Right atrium auricular region (tissue), 2 donors: ENCODE data around the gene RHBDD2. TPM values are rescaled to one million over a fixed set of nuclear protein-coding genes. Genes with fewer than 3 reads are reported as not detected.
A peak's percentile ranks its signal among the peaks of the same experiment; 100 is the strongest.
"Not testable (repeated sequence)": the region's sequence is repeated elsewhere in the genome, so short reads cannot be mapped to it uniquely, and the experiment has no call there.

ENCODE experiments used
- DNase-seq: peaks from one replicate; pipeline ENCODE4 v3.0.0-alpha.2; 2019; ENCODE audit warnings: low spot score
- H3K27ac ChIP-seq, 2 donors: fragments of 200-600 bp; sonication (generic); 1 replicate in 1 of 2; 2 replicates in 1 of 2; pipeline ENCODE4 v1.5.1; 2016 to 2019
- H3K27me3 ChIP-seq, 2 donors: fragments of 200-600 bp; sonication (generic); one replicate each; pipeline versions ENCODE4 v1.5.1 to v1.6.0; 2017 to 2019
- H3K36me3 ChIP-seq: fragments of 200-600 bp; sonication (generic); one replicate; pipeline ENCODE4 v1.5.1; 2016
- H3K4me1 ChIP-seq, 2 donors: fragments of 200-600 bp; sonication (generic); one replicate each; pipeline versions ENCODE4 v1.5.1 to v1.6.0; 2017 to 2019
- H3K4me3 ChIP-seq, 2 donors: fragments of 200-600 bp; sonication (generic); 1 replicate in 1 of 2; 2 replicates in 1 of 2; pipeline ENCODE4 v1.5.1; 2017 to 2019; ENCODE audit warnings: mild to moderate bottlenecking in 1 of 2, moderate library complexity in 1 of 2
- H3K9me3 ChIP-seq, 2 donors: fragments of 200-600 bp; sonication (generic); one replicate each; pipeline ENCODE4 v1.5.1; 2019
- total RNA-seq, 2 donors: library from RNA; depleted of rRNA; stranded (reverse); fragments of >200 nt; gene quantifications; one replicate each; pipeline ENCODE4 v1.1.0, GENCODE V29; 2016
- TF ChIP-seq, protein P1 (sequence below), 2 donors: fragments of 200-600 bp; sonication (generic); IDR thresholded peaks; one replicate each; pipeline ENCODE4 v1.5.1; 2019; ENCODE audit warnings: antibody characterized with exemption in 2 of 2

RHBDD2 gene
- 10 to 100 TPM; 43.5 to 60.0 TPM for total RNA-seq

DNA sequence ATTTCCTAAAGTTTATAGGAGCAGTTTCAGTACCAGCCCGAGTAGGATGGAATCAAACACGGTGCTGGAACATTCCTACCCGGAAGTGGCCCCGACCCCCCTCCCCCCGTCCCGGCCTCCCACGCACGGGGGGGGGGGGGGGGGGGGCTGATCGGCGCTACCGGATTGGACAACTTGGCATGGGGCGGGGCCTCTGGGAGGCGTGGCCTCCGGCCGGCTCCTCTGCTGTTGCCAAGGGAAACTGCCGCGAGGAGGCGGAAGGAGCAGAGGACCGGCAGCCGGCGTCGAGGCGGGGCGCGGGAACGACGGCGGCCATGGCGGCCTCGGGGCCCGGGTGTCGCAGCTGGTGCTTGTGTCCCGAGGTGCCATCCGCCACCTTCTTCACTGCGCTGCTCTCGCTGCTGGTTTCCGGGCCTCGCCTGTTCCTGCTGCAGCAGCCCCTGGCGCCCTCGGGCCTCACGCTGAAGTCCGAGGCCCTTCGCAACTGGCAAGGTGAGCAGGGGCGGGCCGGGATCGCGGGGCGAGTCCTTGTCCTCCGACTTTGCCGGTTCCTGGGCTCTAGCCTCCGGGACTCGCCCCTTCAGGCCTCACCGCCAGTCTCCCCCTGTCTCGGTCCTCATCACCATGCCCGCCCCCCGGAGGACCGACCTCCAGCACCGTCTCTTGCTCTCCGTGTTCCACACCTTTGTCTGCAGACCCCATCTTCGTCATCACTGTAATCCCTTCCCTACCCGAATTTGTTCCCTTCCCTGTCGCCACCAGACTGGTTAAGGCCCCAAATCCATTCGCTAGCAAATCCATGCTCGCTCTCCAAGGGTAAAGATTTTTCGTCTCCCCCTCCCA lies at the start of gene RHBDD2:
Gene RHBDD2 (plus strand): TSS at position 266 of the 843 bp plus-strand sequence. CDS start 49 bp downstream, at position 315.
- TF ChIP-seq, protein P1, sequence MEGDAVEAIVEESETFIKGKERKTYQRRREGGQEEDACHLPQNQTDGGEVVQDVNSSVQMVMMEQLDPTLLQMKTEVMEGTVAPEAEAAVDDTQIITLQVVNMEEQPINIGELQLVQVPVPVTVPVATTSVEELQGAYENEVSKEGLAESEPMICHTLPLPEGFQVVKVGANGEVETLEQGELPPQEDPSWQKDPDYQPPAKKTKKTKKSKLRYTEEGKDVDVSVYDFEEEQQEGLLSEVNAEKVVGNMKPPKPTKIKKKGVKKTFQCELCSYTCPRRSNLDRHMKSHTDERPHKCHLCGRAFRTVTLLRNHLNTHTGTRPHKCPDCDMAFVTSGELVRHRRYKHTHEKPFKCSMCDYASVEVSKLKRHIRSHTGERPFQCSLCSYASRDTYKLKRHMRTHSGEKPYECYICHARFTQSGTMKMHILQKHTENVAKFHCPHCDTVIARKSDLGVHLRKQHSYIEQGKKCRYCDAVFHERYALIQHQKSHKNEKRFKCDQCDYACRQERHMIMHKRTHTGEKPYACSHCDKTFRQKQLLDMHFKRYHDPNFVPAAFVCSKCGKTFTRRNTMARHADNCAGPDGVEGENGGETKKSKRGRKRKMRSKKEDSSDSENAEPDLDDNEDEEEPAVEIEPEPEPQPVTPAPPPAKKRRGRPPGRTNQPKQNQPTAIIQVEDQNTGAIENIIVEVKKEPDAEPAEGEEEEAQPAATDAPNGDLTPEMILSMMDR (IDR thresholded peaks at IDR 0.05) = peak in 1 of 2 donors; percentile 25
- Histone ChIP-seq H3K4me1 (peaks cover 0 to 23% of the 10 kb centered on the region in 2 donors), H3K36me3 (peaks cover 30% of the 10 kb centered on the region)

DNA sequence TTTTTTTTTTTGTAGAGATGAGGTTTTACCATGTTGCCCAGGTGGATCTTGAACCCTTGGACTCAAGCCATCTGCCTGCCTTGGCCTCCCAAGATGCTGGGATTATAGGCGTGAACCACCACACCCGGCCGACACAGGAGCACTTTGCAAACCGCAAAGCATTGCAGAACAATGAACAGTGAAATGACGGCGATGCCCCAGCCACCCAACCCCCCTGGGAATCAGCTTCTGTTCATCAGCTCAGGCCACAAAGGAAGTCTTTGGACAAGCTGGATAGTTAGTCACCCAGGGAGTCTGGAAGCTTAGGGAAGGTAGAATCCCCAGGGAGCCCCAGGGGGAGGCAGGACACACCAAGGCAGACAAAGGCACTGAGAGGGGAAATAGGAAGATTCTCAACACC lies 49.2 kb upstream of the RHBDD2 start:
- not testable (repeated sequence) for H3K9me3 ChIP-seq, DNase-seq, H3K27me3 ChIP-seq, H3K27ac ChIP-seq, H3K4me1 ChIP-seq, H3K4me3 ChIP-seq, H3K36me3 ChIP-seq

More for the DNA sequence above, at the start of gene RHBDD2:
- DNase-seq = peak; percentile 96
- peak within 1 kb of the TSS; percentile 86 to 92 for H3K27ac ChIP-seq
- peak within 1 kb of the TSS; percentile 85 to 98 for H3K4me3 ChIP-seq
- no peaks in the 10 kb centered on the region for H3K27me3 ChIP-seq
- H3K9me3 ChIP-seq = no peaks in the 10 kb centered on the region

DNA sequence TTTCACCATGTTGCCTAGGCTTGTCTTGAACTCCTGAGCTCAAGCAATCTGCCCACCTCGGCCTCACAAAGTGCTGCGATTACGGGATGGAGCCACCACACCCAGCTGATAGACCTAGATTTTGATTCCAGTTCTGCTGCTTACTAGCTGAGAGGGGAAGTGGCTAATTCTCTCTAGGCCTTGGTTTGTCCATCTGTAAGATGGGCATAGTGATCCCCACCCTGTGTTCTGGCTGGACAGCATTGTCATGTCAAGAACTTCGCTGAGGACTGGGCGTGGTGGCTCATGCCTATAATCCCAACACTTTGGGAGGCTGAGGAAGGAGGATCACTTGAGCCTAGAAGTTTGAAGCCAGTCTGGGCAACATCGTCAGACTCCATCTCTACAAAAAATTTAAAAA lies 47.9 kb upstream of the RHBDD2 start:
- Histone ChIP-seq H3K4me1 (no peaks in the 10 kb centered on the region), H3K36me3 (no peaks in the 10 kb centered on the region), H3K9me3 (no peaks in the 10 kb centered on the region), H3K4me3 (no peak overlapping the region), H3K27me3 (no peaks in the 10 kb centered on the region), H3K27ac (no peak overlapping the region)
- DNase-seq = no peak
- TF ChIP-seq, protein P1 (IDR thresholded peaks at IDR 0.05) = no peak

DNA sequence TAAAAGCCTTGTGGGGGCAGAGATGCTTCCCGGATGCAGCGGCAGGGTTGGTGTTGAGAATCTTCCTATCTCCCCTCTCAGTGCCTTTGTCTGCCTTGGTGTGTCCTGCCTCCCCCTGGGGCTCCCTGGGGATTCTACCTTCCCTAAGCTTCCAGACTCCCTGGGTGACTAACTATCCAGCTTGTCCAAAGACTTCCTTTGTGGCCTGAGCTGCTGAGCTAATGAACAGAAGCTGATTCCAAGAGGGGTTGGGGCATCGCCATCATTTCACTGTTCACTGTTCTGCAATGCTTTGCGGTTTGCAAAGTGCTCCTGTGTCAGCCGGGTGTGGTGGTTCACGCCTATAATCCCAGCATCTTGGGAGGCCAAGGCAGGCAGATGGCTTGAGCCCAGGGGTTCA lies 45.2 kb upstream of the RHBDD2 start:
- not testable (repeated sequence) for H3K9me3 ChIP-seq, DNase-seq, H3K4me1 ChIP-seq, H3K4me3 ChIP-seq, H3K36me3 ChIP-seq, H3K27me3 ChIP-seq, H3K27ac ChIP-seq

DNA sequence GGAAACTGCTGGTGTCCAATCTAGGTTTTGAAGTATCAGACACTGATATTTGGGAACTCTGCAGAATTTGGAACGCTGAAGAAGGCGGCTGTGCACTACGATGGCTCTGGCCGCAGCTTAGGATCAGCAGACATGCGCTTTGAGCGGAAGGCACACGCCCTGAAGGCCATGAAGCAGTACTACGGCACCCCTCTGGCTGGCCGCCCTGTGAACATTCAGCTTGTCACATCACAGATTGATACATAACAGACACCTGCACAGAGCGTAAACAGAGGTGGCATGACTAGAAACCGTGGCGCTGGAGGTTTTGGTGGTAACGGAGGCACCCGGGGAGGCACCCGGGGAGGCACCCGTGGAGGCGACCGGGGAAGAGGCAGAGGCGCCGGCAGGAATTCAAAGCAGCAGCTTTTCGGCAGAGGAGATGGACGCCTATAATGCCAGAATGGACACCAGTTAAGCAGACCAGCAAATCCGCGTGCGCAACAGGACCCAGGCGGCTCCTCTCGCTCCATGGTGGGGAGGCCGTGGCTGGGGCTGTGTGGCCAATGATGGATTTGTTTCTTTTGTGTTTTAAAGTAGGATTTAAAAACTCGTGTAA lies 43.0 kb upstream of the RHBDD2 start:
- DNase-seq = no peak
- no peaks in the 10 kb centered on the region for H3K36me3 ChIP-seq
- TF ChIP-seq, protein P1 (IDR thresholded peaks at IDR 0.05) = no peak
- H3K27me3 ChIP-seq = no peaks in the 10 kb centered on the region
- no peaks in the 10 kb centered on the region for H3K4me1 ChIP-seq
- H3K4me3 ChIP-seq = no peak overlapping the region
- H3K9me3 ChIP-seq = no peaks in the 10 kb centered on the region
- H3K27ac ChIP-seq = no peak overlapping the region

DNA sequence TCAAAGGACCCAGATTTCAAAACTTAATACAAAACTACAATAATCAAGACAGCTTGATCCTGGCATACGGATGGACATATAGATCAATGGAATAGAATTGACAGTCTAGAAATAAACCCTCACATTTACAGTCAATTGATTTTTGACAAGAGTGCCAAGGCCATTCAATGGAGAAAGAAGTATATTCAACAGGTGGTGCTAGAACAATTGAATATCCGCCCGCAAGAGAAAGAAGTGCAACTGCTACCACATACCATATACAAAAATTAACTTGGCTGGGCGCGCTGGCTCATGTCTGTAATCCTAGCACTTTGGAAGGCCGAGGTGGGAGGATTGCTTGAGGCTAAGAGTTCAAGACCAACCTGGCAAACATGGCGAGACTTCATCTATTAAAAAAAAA lies 42.0 kb upstream of the RHBDD2 start:
- TF ChIP-seq, protein P1 (IDR thresholded peaks at IDR 0.05) = no peak
- Histone ChIP-seq H3K27me3 (no peaks in the 10 kb centered on the region), H3K4me3 (no peak overlapping the region), H3K9me3 (no peaks in the 10 kb centered on the region), H3K27ac (no peak overlapping the region), H3K4me1 (no peaks in the 10 kb centered on the region), H3K36me3 (no peaks in the 10 kb centered on the region)
- no peak for DNase-seq

DNA sequence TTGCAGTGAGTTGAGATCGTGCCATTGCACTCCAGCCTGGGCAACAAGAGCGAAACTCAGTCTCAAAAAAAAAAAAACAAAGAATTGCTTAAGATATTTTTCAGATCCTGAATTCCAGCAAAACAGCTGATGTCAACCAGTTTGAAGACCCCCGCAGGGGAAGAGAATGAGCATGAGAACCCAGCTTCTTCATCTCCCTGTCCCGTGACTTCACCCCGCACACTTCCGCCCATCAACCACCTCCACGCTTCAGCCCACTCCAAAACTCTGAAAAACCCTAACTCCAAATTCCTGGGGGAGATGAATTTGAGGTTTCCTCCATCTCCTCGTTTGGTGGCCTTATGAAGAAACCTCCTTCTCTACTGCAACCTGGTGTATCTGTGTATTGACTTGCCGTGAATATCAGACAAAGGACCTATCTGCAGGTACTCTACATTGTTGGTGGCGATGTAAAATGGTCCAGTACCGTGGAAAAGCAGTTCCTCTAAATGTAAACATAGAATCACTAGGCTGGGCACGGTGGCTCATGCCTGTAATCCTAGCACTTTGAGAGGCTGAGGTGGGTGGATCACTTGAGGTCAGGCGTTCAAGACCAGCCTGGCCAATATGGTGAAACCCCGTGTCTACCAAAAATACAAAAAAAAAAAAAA lies 40.4 kb upstream of the RHBDD2 start:
- H3K4me3 ChIP-seq, H3K27ac ChIP-seq, H3K27me3 ChIP-seq, H3K9me3 ChIP-seq, H3K4me1 ChIP-seq, DNase-seq, H3K36me3 ChIP-seq: not testable (repeated sequence)
